Lower leg skin (tissue), 4 donors: ENCODE results near the gene CLMP. TPM values are rescaled to one million over a fixed set of nuclear protein-coding genes. Genes with fewer than 3 reads are reported as not detected.

Experiments used
- DNase-seq, 2 donors: peaks; one replicate each; pipeline ENCODE4 v3.0.0-alpha.2; 2019; ENCODE audit warnings: low spot score in 2 of 2
- H3K4me3 ChIP-seq: fragments of 200-600 bp; sonication (generic); 2 replicates; pipeline ENCODE4 v1.5.1; 2017; ENCODE audit warnings: mild to moderate bottlenecking, low read depth; ENCODE audit not compliant: poor library complexity, severe bottlenecking
- CTCF ChIP-seq, 3 donors: fragments of 450-650 bp; IDR thresholded peaks; one replicate each; pipeline ENCODE4 v1.5.1; 2016; ENCODE audit warnings: antibody characterized with exemption in 3 of 3, mild to moderate bottlenecking in 3 of 3, moderate library complexity in 2 of 3
- POLR2A ChIP-seq, 2 donors: fragments of 450-650 bp; IDR thresholded peaks; one replicate each; pipeline ENCODE4 v1.6.1; 2016 to 2017; ENCODE audit warnings: antibody characterized with exemption in 2 of 2, mild to moderate bottlenecking in 1 of 2, moderate library complexity in 1 of 2
- WGBS, 2 donors: methylation state at CpG; one replicate each; pipeline ENCODE4 v1.1.5; 2018; 5-methylcytosine and 5-hydroxymethylcytosine counted together
- intact Hi-C: fragments of 100-400 bp; cut with DNase I; formaldehyde crosslinking; loops from one replicate; pipeline ENCODE4 v1.15.0; 2023; ENCODE audit warnings: low total_unique reads
- total RNA-seq, 4 donors: library from RNA; depleted of rRNA; stranded (reverse); fragments of >200 nt; gene quantifications; one replicate each; pipeline ENCODE4 v1.1.0, GENCODE V29; 2016

The CLMP gene
- total RNA-seq, 4 donors from 2014 or later, result 7.6 to 27.0 (median 17.7) TPM

GRCh38 chr11:123197711-123198110 lies 2.7 kb upstream of the CLMP start:
- DNase-seq, result peak in 1 of 2 donors; percentile 43
- no peak overlapping the region for H3K4me3 ChIP-seq
- WGBS, 2 donors, result 44 to 48% methylated on average over 4 of the region's 4 CpGs
- no peak for TF ChIP-seq CTCF (IDR thresholded peaks at IDR 0.05)
- intact Hi-C loops, result no loop called here

GRCh38 chr11:123196060-123196714 lies 1.1 kb upstream of the CLMP start:
- 48 to 60% methylated on average over 27 to 28 of the region's 34 CpGs for WGBS, 2 donors
- peak in 1 of 2 donors; percentile 67 for DNase-seq
- no peak for TF ChIP-seq POLR2A (IDR thresholded peaks at IDR 0.05)
- TF ChIP-seq CTCF (IDR thresholded peaks at IDR 0.05), result no peak
- H3K4me3 ChIP-seq, result no peak overlapping the region
- intact Hi-C loops, result no loop called here

- peak in 1 of 2 donors; percentile 88 for DNase-seq
Observed at GRCh38 chr11:123194337-123195187, 486 bp downstream of the CLMP start.

GRCh38 chr11:123193742-123194141 lies 1.3 kb downstream of the CLMP start:
- 44 to 54% methylated on average over 4 of the region's 4 CpGs for WGBS, 2 donors
- peak in 1 of 2 donors; percentile 70 for DNase-seq
- intact Hi-C loops, result no loop called here
- peak overlapping the region; percentile 22 for H3K4me3 ChIP-seq
- no peak for TF ChIP-seq POLR2A (IDR thresholded peaks at IDR 0.05)
- no peak for TF ChIP-seq CTCF (IDR thresholded peaks at IDR 0.05)

More at GRCh38 chr11:123194337-123195187, 486 bp downstream of the CLMP start:
- TF ChIP-seq POLR2A (IDR thresholded peaks at IDR 0.05) (no peak), CTCF (IDR thresholded peaks at IDR 0.05) (no peak)
- 5 to 7% methylated on average over 21 to 42 of the region's 54 CpGs for WGBS, 2 donors
- intact Hi-C loops, result no loop called here
- H3K4me3 ChIP-seq, result peak overlapping the region; percentile 22

GRCh38 chr11:123191939-123192338 lies 3.1 kb downstream of the CLMP start:
- intact Hi-C loops, result no loop called here
- TF ChIP-seq POLR2A (IDR thresholded peaks at IDR 0.05) (no peak), CTCF (IDR thresholded peaks at IDR 0.05) (no peak)
- DNase-seq, result no peak
- 79 to 81% methylated on average over 2 of the region's 2 CpGs for WGBS, 2 donors
- no peak overlapping the region for H3K4me3 ChIP-seq
